WTC11 (cell line): ENCODE results near the gene AMBRA1. TPM values are rescaled to one million over a fixed set of nuclear protein-coding genes. Genes with fewer than 3 reads are reported as not detected.

Experiments used
- ATAC-seq: fragments of 200-7000 bp; cut with Tn5 transposase; 2 replicates; pipeline ENCODE4 v1.10.0; 2021; ENCODE audit warnings: mild to moderate bottlenecking, moderate library complexity
- CTCF ChIA-PET: fragments of 300-600 bp; sonication (Branson Sonifier 250); formaldehyde crosslinking; loops from one replicate; lab custom pipeline; 2021; ENCODE audit warnings: antibody characterized with exemption; lab: Charles Lee
- POLR2A ChIA-PET: fragments of 350-600 bp; sonication (Branson Sonifier 250); formaldehyde crosslinking; loops from one replicate; lab custom pipeline; 2021; ENCODE audit warnings: antibody characterized with exemption; lab: Charles Lee
- DNase-seq: peaks from one replicate; pipeline ENCODE4 v3.0.0; 2021; ENCODE audit warnings: low spot score
- H3K27ac Mint-ChIP-seq: 2 replicates; pipeline ENCODE4 v1.8.0; 2021; ENCODE audit warnings: mixed read lengths
- H3K27me3 Mint-ChIP-seq: 2 replicates; pipeline ENCODE4 v1.8.0; 2021; ENCODE audit warnings: low read depth, mild to moderate bottlenecking, moderate library complexity, mixed read lengths
- H3K36me3 Mint-ChIP-seq: 2 replicates; pipeline ENCODE4 v1.8.0; 2021; ENCODE audit warnings: mixed read lengths
- H3K4me1 Mint-ChIP-seq: 2 replicates; pipeline ENCODE4 v1.8.0; 2022; ENCODE audit warnings: mixed read lengths
- H3K4me3 Mint-ChIP-seq: 2 replicates; pipeline ENCODE4 v1.8.0; 2021; ENCODE audit warnings: mild to moderate bottlenecking, moderate library complexity, mixed read lengths
- H3K9me3 Mint-ChIP-seq: 2 replicates; pipeline ENCODE4 v1.8.0; 2021; ENCODE audit warnings: mixed read lengths
- CREB1 ChIP-seq: sonication (generic); formaldehyde crosslinking; IDR thresholded peaks from 2 replicates; pipeline ENCODE4 v1.8.0; 2023; ENCODE audit warnings: mild to moderate bottlenecking, missing genetic modification reagents
- NFYB ChIP-seq: sonication (generic); formaldehyde crosslinking; conservative IDR thresholded peaks from 2 replicates; pipeline ENCODE4 v1.8.0; 2022; ENCODE audit warnings: low read depth, missing genetic modification reagents
- PRRX2 ChIP-seq: fragments of 250-450 bp; sonication (Bioruptor Pico); IDR thresholded peaks from 2 replicates; pipeline ENCODE4 v1.8.0; 2021; ENCODE audit warnings: mild to moderate bottlenecking
- SMAD4 ChIP-seq: sonication (generic); formaldehyde crosslinking; IDR thresholded peaks from 2 replicates; pipeline ENCODE4 v1.8.0; 2022; ENCODE audit warnings: mild to moderate bottlenecking, missing genetic modification reagents
- TCF7 ChIP-seq: sonication (generic); formaldehyde crosslinking; IDR thresholded peaks from 2 replicates; pipeline ENCODE4 v1.8.0; 2022; ENCODE audit warnings: mild to moderate bottlenecking, low read depth, missing genetic modification reagents, moderate library complexity
- total RNA-seq: library from RNA; stranded (reverse); gene quantifications from 3 replicates; pipeline ENCODE4 v1.2.3, GENCODE V29; 2021
- TF ChIP-seq, protein P1 (sequence below): fragments of 250-450 bp; sonication (Bioruptor Pico); IDR thresholded peaks from 2 replicates; pipeline ENCODE4 v1.9.0; 2021; ENCODE audit warnings: mild to moderate bottlenecking
- TF ChIP-seq, protein P2 (sequence below): sonication (generic); formaldehyde crosslinking; IDR thresholded peaks from 2 replicates; pipeline ENCODE4 v1.8.1; 2022; ENCODE audit warnings: mild to moderate bottlenecking, missing genetic modification reagents, moderate library complexity, borderline replicate concordance
- TF ChIP-seq, protein P3 (sequence below): sonication (generic); formaldehyde crosslinking; IDR thresholded peaks from 2 replicates; pipeline ENCODE4 v1.8.1; 2022; ENCODE audit warnings: low read depth, missing genetic modification reagents, borderline replicate concordance
- TF ChIP-seq, protein P4 (sequence below): fragments of 250-450 bp; sonication (Bioruptor Pico); IDR thresholded peaks from 2 replicates; pipeline ENCODE4 v2.1.2; 2022; ENCODE audit warnings: mild to moderate bottlenecking, moderate library complexity
- TF ChIP-seq, protein P5 (sequence below): sonication (generic); formaldehyde crosslinking; IDR thresholded peaks from 2 replicates; pipeline ENCODE4 v1.8.1; 2022; ENCODE audit warnings: mild to moderate bottlenecking, moderate library complexity, missing genetic modification reagents
- TF ChIP-seq, protein P6 (sequence below): fragments of 250-450 bp; sonication (Bioruptor Pico); IDR thresholded peaks from 2 replicates; pipeline ENCODE4 v1.9.0; 2021; ENCODE audit warnings: moderate library complexity, mild to moderate bottlenecking, inconsistent platforms, borderline replicate concordance
- TF ChIP-seq, protein P7 (sequence below): fragments of 250-450 bp; sonication (Bioruptor Pico); IDR thresholded peaks from 2 replicates; pipeline ENCODE4 v1.9.0; 2021; ENCODE audit warnings: mild to moderate bottlenecking, borderline replicate concordance
- TF ChIP-seq, protein P8 (sequence below): sonication (generic); formaldehyde crosslinking; IDR thresholded peaks from 2 replicates; pipeline ENCODE4 v1.8.1; 2023; ENCODE audit warnings: mild to moderate bottlenecking, missing genetic modification reagents, moderate library complexity

AMBRA1 gene
- total RNA-seq, 1 experiment from 2014 or later: 35.0 TPM

DNA sequence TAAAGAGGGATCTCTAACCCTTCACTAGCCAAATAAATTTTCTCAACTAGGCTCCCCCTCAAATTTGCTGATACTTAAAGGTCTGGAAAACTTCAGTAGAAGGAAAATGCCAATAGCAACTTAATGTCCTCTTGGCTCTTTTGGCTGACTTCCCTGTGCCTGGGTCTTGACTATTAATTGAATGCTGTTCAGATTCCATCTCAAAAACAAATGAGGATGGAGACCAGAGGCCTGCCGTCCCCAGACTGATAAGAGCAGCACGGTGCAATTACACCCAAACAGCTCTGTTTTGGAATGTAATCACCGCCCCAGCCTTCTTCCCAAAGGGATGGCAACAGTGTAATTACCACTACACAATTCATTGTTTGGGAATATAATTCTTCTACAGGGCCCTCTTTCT, 112.9 kb downstream of the AMBRA1 start:
- no peak overlapping the region for H3K4me3 Mint-ChIP-seq
- DNase-seq: no peak
- H3K4me1 Mint-ChIP-seq: peaks cover 6% of the 10 kb centered on the region
- H3K9me3 Mint-ChIP-seq: no peaks in the 10 kb centered on the region
- POLR2A ChIA-PET: no interaction called here
- no peak for ATAC-seq
- no peak overlapping the region; the same call in 1 of the 2 replicates for H3K27ac Mint-ChIP-seq
- H3K36me3 Mint-ChIP-seq: no peaks in the 10 kb centered on the region
- no peaks in the 10 kb centered on the region for H3K27me3 Mint-ChIP-seq
- TF ChIP-seq SMAD4: no peak
- CTCF ChIA-PET: interaction anchor here (0.6 to 6.2 kb wide), 4 partner anchors 9 to 191 kb away, joined by 4 to 42 read pairs (median 4); no protein-coding TSS in a partner anchor

DNA sequence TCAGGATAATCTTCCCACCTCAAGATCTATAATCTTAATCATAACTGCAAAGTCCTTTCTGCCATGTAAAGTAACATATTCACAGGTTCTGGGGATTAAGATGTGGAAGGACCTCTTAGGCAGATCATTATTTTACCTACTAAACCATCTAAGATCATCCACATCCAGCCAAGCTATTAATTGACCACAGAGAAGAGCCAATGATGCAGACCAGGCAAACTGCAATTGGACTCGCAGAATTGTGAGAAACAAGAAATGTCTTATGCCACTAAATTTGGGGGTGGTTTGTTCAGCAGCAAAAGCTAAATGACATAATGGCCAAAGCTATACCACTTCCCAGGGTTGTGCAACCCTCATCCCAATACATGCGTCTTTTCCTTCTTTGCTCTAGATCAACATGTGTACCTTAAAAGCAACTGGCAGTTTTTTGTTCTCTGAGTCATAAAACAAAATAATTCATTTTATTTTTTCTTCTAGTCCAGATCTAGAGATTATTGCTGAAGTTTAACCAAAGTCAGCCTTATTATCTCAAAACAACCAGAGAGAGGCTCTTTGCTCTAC, 113.6 kb downstream of the AMBRA1 start:
- ChIA-PET POLR2A (interaction anchor here (0.6 kb wide), 1 partner anchor 624 kb away, joined by 3 read pairs; no protein-coding TSS in a partner anchor), CTCF (interaction anchor here (0.6 to 6.2 kb wide), 4 partner anchors 10 to 190 kb away, joined by 4 to 42 read pairs (median 4); no protein-coding TSS in a partner anchor)
- Mint-ChIP-seq H3K4me1 (peaks cover 6% of the 10 kb centered on the region), H3K27me3 (no peaks in the 10 kb centered on the region), H3K36me3 (no peaks in the 10 kb centered on the region), H3K27ac (no peak overlapping the region), H3K9me3 (no peaks in the 10 kb centered on the region), H3K4me3 (no peak overlapping the region)
- TF ChIP-seq, protein P1, sequence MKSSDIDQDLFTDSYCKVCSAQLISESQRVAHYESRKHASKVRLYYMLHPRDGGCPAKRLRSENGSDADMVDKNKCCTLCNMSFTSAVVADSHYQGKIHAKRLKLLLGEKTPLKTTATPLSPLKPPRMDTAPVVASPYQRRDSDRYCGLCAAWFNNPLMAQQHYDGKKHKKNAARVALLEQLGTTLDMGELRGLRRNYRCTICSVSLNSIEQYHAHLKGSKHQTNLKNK: no peak
- DNase-seq (no peak), ATAC-seq (no peak)

DNA sequence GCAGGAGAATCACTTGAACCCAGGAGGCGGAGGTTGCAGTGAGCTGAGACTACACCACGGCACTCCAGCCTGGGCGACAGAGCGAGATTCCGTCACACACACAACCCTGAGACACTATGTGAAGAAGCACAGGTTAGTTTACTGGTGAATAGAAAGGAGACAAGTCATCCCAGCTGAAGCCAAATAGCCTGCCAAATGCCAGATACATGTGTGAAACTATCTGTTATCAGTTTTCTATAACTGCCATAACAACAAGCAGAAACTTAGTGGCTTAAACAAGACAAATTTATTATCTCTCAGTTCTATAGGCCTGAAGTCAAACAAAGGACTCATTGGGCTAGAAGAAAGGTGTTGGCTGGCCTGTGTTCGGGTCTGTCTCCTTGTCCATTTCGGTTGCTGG, 114.2 kb downstream of the AMBRA1 start:
- ChIA-PET POLR2A (interaction anchor here (0.6 kb wide), 1 partner anchor 623 kb away, joined by 3 read pairs; no protein-coding TSS in a partner anchor), CTCF (interaction anchor here (0.6 to 6.2 kb wide), 2 partner anchors 10 to 43 kb away, joined by 3 to 42 read pairs; no protein-coding TSS in a partner anchor)
- Mint-ChIP-seq H3K4me3 (no peak overlapping the region), H3K27me3 (no peaks in the 10 kb centered on the region), H3K27ac (no peak overlapping the region), H3K9me3 (no peaks in the 10 kb centered on the region), H3K36me3 (no peaks in the 10 kb centered on the region), H3K4me1 (peaks cover 6% of the 10 kb centered on the region)
- DNase-seq: no peak
- no peak for ATAC-seq
- TF ChIP-seq, protein P2, sequence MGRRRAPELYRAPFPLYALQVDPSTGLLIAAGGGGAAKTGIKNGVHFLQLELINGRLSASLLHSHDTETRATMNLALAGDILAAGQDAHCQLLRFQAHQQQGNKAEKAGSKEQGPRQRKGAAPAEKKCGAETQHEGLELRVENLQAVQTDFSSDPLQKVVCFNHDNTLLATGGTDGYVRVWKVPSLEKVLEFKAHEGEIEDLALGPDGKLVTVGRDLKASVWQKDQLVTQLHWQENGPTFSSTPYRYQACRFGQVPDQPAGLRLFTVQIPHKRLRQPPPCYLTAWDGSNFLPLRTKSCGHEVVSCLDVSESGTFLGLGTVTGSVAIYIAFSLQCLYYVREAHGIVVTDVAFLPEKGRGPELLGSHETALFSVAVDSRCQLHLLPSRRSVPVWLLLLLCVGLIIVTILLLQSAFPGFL (CRISPR knock-in tag): no peak
- TF ChIP-seq, protein P3, sequence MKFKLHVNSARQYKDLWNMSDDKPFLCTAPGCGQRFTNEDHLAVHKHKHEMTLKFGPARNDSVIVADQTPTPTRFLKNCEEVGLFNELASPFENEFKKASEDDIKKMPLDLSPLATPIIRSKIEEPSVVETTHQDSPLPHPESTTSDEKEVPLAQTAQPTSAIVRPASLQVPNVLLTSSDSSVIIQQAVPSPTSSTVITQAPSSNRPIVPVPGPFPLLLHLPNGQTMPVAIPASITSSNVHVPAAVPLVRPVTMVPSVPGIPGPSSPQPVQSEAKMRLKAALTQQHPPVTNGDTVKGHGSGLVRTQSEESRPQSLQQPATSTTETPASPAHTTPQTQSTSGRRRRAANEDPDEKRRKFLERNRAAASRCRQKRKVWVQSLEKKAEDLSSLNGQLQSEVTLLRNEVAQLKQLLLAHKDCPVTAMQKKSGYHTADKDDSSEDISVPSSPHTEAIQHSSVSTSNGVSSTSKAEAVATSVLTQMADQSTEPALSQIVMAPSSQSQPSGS (CRISPR knock-in tag): no peak
- TF ChIP-seq PRRX2 (CRISPR knock-in tag) (no peak), TCF7 (CRISPR knock-in tag) (no peak), CREB1 (CRISPR knock-in tag) (no peak), SMAD4 (no peak)
- TF ChIP-seq, protein P4, sequence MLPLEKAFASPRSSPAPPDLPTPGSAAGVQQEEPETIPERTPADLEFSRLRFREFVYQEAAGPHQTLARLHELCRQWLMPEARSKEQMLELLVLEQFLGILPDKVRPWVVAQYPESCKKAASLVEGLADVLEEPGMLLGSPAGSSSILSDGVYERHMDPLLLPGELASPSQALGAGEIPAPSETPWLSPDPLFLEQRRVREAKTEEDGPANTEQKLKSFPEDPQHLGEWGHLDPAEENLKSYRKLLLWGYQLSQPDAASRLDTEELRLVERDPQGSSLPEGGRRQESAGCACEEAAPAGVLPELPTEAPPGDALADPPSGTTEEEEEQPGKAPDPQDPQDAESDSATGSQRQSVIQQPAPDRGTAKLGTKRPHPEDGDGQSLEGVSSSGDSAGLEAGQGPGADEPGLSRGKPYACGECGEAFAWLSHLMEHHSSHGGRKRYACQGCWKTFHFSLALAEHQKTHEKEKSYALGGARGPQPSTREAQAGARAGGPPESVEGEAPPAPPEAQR: no peak
- TF ChIP-seq, protein P5, sequence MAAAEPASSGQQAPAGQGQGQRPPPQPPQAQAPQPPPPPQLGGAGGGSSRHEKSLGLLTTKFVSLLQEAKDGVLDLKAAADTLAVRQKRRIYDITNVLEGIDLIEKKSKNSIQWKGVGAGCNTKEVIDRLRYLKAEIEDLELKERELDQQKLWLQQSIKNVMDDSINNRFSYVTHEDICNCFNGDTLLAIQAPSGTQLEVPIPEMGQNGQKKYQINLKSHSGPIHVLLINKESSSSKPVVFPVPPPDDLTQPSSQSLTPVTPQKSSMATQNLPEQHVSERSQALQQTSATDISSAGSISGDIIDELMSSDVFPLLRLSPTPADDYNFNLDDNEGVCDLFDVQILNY (CRISPR knock-in tag): no peak
- TF ChIP-seq, protein P6, sequence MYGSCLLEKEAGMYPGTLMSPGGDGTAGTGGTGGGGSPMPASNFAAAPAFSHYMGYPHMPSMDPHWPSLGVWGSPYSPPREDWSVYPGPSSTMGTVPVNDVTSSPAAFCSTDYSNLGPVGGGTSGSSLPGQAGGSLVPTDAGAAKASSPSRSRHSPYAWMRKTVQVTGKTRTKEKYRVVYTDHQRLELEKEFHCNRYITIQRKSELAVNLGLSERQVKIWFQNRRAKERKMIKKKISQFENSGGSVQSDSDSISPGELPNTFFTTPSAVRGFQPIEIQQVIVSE (CRISPR knock-in tag): no peak

DNA sequence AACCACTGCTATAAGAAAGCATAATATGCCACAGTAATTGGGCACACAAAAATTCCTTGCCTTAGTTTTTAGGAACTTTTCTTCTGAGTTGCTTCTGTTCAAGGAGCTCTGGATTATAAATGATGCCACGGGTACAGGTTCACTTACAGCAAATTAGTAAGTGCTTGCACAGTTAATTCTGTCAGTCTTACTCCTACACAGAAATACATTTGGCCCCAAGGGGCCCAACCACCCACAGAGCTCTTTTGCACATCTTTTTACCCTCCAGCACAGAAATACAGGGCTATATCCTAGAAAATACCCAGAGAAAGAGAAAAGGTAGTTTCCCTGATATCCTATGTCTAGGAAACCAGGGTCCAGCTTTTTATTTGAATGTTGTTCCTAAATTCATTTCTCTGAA, 115.6 kb downstream of the AMBRA1 start:
- Mint-ChIP-seq H3K27me3 (no peaks in the 10 kb centered on the region), H3K36me3 (no peaks in the 10 kb centered on the region), H3K4me3 (no peak overlapping the region), H3K27ac (no peak overlapping the region), H3K4me1 (peaks cover under 1% of the 10 kb centered on the region), H3K9me3 (no peaks in the 10 kb centered on the region)
- CTCF ChIA-PET: interaction anchor here (0.7 to 6.2 kb wide), 4 partner anchors 12 to 264 kb away, joined by 3 to 42 read pairs (median 3); no protein-coding TSS in a partner anchor
- POLR2A ChIA-PET: no interaction called here
- DNase-seq: no peak
- no peak for ATAC-seq
- TF ChIP-seq, protein P7, sequence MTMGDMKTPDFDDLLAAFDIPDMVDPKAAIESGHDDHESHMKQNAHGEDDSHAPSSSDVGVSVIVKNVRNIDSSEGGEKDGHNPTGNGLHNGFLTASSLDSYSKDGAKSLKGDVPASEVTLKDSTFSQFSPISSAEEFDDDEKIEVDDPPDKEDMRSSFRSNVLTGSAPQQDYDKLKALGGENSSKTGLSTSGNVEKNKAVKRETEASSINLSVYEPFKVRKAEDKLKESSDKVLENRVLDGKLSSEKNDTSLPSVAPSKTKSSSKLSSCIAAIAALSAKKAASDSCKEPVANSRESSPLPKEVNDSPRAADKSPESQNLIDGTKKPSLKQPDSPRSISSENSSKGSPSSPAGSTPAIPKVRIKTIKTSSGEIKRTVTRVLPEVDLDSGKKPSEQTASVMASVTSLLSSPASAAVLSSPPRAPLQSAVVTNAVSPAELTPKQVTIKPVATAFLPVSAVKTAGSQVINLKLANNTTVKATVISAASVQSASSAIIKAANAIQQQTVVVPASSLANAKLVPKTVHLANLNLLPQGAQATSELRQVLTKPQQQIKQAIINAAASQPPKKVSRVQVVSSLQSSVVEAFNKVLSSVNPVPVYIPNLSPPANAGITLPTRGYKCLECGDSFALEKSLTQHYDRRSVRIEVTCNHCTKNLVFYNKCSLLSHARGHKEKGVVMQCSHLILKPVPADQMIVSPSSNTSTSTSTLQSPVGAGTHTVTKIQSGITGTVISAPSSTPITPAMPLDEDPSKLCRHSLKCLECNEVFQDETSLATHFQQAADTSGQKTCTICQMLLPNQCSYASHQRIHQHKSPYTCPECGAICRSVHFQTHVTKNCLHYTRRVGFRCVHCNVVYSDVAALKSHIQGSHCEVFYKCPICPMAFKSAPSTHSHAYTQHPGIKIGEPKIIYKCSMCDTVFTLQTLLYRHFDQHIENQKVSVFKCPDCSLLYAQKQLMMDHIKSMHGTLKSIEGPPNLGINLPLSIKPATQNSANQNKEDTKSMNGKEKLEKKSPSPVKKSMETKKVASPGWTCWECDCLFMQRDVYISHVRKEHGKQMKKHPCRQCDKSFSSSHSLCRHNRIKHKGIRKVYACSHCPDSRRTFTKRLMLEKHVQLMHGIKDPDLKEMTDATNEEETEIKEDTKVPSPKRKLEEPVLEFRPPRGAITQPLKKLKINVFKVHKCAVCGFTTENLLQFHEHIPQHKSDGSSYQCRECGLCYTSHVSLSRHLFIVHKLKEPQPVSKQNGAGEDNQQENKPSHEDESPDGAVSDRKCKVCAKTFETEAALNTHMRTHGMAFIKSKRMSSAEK (CRISPR knock-in tag): no peak
- TF ChIP-seq NFYB: no peak
- TF ChIP-seq, protein P8, sequence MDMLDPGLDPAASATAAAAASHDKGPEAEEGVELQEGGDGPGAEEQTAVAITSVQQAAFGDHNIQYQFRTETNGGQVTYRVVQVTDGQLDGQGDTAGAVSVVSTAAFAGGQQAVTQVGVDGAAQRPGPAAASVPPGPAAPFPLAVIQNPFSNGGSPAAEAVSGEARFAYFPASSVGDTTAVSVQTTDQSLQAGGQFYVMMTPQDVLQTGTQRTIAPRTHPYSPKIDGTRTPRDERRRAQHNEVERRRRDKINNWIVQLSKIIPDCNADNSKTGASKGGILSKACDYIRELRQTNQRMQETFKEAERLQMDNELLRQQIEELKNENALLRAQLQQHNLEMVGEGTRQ (CRISPR knock-in tag): no peak
